VCaP (cell line): ENCODE measurements around the gene SACM1L.

Experiments
- H3K27ac ChIP-seq: fragments of 450-650 bp; 2 replicates; pipeline ENCODE4 v1.5.1; 2017
- TF ChIP-seq, protein P1 (sequence below): fragments of 450-650 bp; conservative IDR thresholded peaks from 2 replicates; pipeline ENCODE4 v1.5.1; 2017; ENCODE audit warnings: mild to moderate bottlenecking, moderate library complexity

Gene SACM1L

DNA sequence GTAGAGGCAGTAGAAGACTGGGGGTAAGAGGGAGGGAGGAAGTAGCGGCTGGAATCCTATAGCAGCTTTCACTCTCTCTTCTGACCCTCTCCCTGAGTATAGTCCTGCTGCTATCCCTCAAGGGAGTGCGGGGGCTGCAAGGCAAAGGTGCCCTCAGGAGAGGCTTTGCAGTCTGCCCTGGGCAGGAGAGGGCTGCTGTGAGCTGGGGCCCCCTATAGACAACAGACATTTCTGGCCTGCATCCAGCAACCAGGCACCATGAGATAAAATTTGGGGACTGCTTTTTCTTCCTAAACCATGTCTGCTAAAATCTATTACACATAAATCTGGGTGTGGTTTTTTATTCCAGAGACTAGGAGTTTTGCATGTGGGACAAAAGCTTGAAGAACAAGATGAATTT is 48.0 kb downstream of the SACM1L start:
- TF ChIP-seq, protein P1, sequence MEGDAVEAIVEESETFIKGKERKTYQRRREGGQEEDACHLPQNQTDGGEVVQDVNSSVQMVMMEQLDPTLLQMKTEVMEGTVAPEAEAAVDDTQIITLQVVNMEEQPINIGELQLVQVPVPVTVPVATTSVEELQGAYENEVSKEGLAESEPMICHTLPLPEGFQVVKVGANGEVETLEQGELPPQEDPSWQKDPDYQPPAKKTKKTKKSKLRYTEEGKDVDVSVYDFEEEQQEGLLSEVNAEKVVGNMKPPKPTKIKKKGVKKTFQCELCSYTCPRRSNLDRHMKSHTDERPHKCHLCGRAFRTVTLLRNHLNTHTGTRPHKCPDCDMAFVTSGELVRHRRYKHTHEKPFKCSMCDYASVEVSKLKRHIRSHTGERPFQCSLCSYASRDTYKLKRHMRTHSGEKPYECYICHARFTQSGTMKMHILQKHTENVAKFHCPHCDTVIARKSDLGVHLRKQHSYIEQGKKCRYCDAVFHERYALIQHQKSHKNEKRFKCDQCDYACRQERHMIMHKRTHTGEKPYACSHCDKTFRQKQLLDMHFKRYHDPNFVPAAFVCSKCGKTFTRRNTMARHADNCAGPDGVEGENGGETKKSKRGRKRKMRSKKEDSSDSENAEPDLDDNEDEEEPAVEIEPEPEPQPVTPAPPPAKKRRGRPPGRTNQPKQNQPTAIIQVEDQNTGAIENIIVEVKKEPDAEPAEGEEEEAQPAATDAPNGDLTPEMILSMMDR = no peak

DNA sequence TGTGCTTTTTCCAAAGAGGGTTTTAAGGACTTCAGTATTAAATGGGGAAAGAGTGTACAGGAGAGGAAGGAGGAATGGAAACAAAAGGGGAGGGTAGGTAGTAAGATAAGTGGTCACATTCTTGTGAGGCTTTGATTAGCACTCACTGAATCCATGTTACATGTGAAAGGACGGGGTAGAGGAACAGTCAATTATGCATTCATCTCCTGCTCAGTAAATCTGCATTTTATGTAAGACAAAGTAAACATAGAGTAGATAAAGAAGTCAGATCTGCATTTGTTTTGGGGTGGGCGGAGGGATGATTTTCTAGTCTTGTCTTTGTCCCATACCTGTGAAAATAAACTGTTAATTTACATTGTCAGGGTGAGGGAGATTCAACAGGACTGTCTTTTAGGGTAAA is 50.8 kb downstream of the SACM1L start:
- TF ChIP-seq, protein P1 = no peak
- no peak overlapping the region for H3K27ac ChIP-seq

More for the DNA sequence above, 48.0 kb downstream of the SACM1L start:
- H3K27ac ChIP-seq = no peak overlapping the region

- no peak overlapping the region for H3K27ac ChIP-seq
- TF ChIP-seq, protein P1 = no peak
Measured at GRCh38 chr3:45741247-45741646, 52.1 kb downstream of the SACM1L start.

- TF ChIP-seq, protein P1 = no peak
- H3K27ac ChIP-seq = no peak overlapping the region
Measured at GRCh38 chr3:45741742-45742460, 52.7 kb downstream of the SACM1L start.

DNA sequence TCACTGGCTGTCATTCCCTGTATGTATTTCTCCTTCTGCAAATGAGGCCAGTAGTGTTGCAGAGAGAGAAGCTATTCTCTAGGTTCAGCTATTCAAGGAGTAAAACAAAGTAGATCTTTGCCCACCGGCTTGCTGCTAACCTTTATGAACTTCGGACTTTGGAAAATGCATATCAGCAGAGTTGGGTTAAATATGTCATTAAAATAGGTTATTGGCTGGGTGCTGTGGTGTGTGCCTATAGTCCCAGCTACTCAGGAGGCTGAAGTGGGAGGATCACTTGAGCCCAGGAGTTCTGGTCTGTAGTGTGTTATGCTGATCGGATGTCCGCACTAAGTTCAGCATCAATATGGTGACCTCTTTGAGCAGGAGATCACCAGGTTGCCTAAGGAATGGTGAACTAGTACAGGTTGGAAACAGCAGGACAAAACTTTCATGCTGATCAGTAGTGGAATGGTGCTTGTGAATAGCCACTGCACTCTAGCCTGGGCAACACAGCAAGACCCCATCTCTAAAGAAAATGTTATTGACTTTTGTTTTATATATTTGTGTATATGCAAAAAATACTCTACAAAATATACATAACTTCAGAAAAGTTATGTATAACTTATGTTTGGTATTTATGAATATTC is 53.4 kb downstream of the SACM1L start:
- no peak overlapping the region for H3K27ac ChIP-seq
- TF ChIP-seq, protein P1 = no peak

DNA sequence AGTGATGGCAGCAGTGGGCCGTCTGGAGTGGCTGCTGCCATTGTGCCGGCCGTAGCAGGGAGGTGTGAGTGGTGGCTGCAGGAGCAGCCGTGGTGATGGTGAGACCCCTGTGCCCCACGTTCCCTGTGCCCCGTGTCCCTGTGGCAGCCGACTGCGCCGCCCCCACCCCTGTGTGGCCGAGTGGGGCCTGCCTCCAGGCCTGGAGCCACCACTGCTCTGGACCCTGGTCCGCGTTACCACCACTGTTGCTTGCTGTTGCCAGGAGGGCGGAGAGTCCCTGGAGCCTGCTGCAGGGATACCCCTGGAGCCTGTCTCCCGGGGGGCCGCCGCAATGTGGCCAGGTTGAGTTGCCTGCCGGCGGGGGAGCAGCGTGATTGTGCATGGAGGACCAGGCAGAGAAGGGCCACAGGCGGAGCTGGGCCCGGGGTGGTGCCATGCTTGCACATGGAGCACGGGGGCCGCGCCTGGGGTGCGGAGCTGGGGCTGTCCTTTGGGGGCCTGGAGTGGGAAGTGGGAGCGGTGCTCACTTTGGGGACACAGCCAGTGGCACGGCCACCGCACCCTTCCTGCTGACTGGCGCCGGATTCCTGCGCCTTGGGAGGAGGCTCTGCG is 57.1 kb downstream of the SACM1L start:
- TF ChIP-seq, protein P1 = no peak
- H3K27ac ChIP-seq = no peak overlapping the region

DNA sequence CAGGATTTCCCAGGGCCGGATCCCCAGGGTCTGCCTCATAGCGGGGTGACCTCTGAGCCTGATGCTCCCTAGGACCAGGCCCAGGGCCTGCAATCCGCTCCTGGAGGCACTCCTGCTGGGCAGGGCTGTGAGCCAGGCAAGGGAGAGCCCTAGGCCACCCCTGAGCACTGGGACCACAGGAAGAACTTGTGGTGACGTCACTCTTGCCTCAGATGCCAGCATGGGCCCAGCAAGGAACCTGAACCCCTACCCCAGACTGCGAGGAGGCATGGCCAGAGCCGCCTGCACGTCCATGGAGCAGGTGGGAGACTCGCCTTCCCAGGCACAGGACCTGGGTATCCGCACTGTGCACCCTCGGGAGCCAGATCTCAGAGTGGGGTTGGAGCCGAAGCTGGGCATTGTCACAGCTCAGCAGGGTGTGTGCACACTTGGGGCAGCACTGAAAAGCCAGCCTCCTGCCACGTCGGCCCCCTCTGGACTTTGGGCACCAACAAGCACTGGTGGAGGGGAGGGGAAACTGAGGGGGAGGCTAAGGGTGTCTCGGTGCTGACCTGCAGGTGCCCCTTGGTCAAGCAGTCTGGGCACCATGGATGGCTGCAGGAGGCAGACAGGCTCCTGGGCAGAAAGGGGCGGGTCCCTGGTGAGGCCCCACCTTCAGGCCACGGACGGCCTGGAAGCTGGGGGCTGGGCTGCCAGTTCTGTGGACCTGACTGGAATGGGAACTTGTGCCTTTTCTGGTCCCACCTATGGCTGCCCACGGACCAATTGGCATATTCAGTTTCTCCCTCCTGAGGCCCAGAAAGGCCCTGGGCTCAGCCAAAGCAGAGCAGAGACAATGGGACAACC is 57.8 kb downstream of the SACM1L start:
- TF ChIP-seq, protein P1 = no peak
- no peak overlapping the region for H3K27ac ChIP-seq
